Measurements from ENCODE around the gene CCDC69. TPM values are rescaled to one million over a fixed set of nuclear protein-coding genes. Genes with fewer than 3 reads are reported as not detected.
A peak's percentile ranks its signal among the peaks of the same experiment; 100 is the strongest.

CCDC69 gene
- polyA plus RNA-seq, 1 donor, result 5.3 TPM

- no peak for DNase-seq
Observed at GRCh38 chr5:151167022-151167421, 56.9 kb downstream of the CCDC69 start.

GRCh38 chr5:151164687-151165392 is 59.1 kb downstream of the CCDC69 start:
- DNase-seq, result peak; percentile 76

GRCh38 chr5:151162776-151163175 is 61.1 kb downstream of the CCDC69 start:
- no peak for DNase-seq

GRCh38 chr5:151159649-151160373 is 64.1 kb downstream of the CCDC69 start:
- DNase-seq, result no peak

GRCh38 chr5:151158287-151158661 is 65.6 kb downstream of the CCDC69 start:
- no peak for DNase-seq

- DNase-seq, result peak; percentile 85
Observed at GRCh38 chr5:151157426-151158286, 66.2 kb downstream of the CCDC69 start, which contains the start of gene ANXA6. ANXA6 (minus strand) TSS chr5:151157779; CDS start chr5:151147901, 9,878 bp downstream.

- no peak for DNase-seq
Observed at GRCh38 chr5:151156507-151157420, 67.1 kb downstream of the CCDC69 start.

GRCh38 chr5:151155775-151156506 is 68.0 kb downstream of the CCDC69 start:
- DNase-seq, result no peak

- no peak for DNase-seq
Observed at GRCh38 chr5:151154931-151155774, 68.7 kb downstream of the CCDC69 start.

GRCh38 chr5:151153766-151154272 is 70.1 kb downstream of the CCDC69 start:
- no peak for DNase-seq

GRCh38 chr5:151153300-151153699 is 70.6 kb downstream of the CCDC69 start:
- DNase-seq, result no peak

GRCh38 chr5:151151793-151152192 is 72.1 kb downstream of the CCDC69 start:
- no peak for DNase-seq

GRCh38 chr5:151151263-151151660 is 72.6 kb downstream of the CCDC69 start:
- no peak for DNase-seq

GRCh38 chr5:151150471-151151262 is 73.2 kb downstream of the CCDC69 start:
- DNase-seq, result peak; percentile 64

- no peak for DNase-seq
Observed at GRCh38 chr5:151148583-151148982, 75.3 kb downstream of the CCDC69 start.

- DNase-seq, result no peak
Observed at GRCh38 chr5:151147033-151147432, 76.9 kb downstream of the CCDC69 start.

- DNase-seq, result no peak
Observed at GRCh38 chr5:151146061-151146460, 77.8 kb downstream of the CCDC69 start.

GRCh38 chr5:151144922-151145321 is 79.0 kb downstream of the CCDC69 start:
- DNase-seq, result no peak

GRCh38 chr5:151144275-151144674 is 79.6 kb downstream of the CCDC69 start:
- DNase-seq, result no peak
